Stimulated activated CD4-positive, alpha-beta T cell treated with anti-CD3 and anti-CD28 coated beads, Interleukin-15, amount 100 ng/mL, for 24 hours (primary cell): ENCODE results near the gene C1orf53.

Source experiments
- DNase-seq: peaks from one replicate; pipeline ENCODE4 v3.0.0-alpha.2; 2020

The C1orf53 gene

GRCh38 chr1:197908716-197909220 is 6.3 kb downstream of the C1orf53 start:
- DNase-seq = no peak

GRCh38 chr1:197909384-197909783 is 7.0 kb downstream of the C1orf53 start:
- DNase-seq = no peak

- DNase-seq = no peak
Measured at GRCh38 chr1:197910120-197910991, 7.9 kb downstream of the C1orf53 start.

- DNase-seq = peak; percentile 44
Measured at GRCh38 chr1:197911111-197911856, 8.9 kb downstream of the C1orf53 start.

- DNase-seq = peak; percentile 44
Measured at GRCh38 chr1:197911857-197912696, 9.6 kb downstream of the C1orf53 start.

- DNase-seq = no peak
Measured at GRCh38 chr1:197912739-197913494, 10.5 kb downstream of the C1orf53 start.

GRCh38 chr1:197913495-197914276 is 11.3 kb downstream of the C1orf53 start:
- DNase-seq = no peak

- DNase-seq = no peak
Measured at GRCh38 chr1:197914510-197914909, 12.1 kb downstream of the C1orf53 start.

GRCh38 chr1:197915260-197915861 is 12.9 kb downstream of the C1orf53 start:
- DNase-seq = no peak

- DNase-seq = peak; percentile 30
Measured at GRCh38 chr1:197915862-197916499, 13.6 kb downstream of the C1orf53 start.

- DNase-seq = no peak
Measured at GRCh38 chr1:197916500-197916983, 14.1 kb downstream of the C1orf53 start.

GRCh38 chr1:197917805-197918651 is 15.6 kb downstream of the C1orf53 start:
- DNase-seq = peak; percentile 46

GRCh38 chr1:197918807-197919345 is 16.4 kb downstream of the C1orf53 start:
- DNase-seq = no peak

- peak; percentile 27 for DNase-seq
Measured at GRCh38 chr1:197919346-197920066, 17.1 kb downstream of the C1orf53 start.

GRCh38 chr1:197920067-197920396 is 17.6 kb downstream of the C1orf53 start:
- DNase-seq = no peak

GRCh38 chr1:197920414-197921117 is 18.1 kb downstream of the C1orf53 start:
- DNase-seq = no peak

GRCh38 chr1:197921235-197922069 is 19.0 kb downstream of the C1orf53 start:
- DNase-seq = no peak
